Mesothelial cell of epicardium (in vitro differentiated cells): Measurements from ENCODE around the gene IZUMO1. TPM values are rescaled to one million over a fixed set of nuclear protein-coding genes. Genes with fewer than 3 reads are reported as not detected.

Experiments used
- DNase-seq, 2 experiments: peaks; one replicate each; pipeline ENCODE4 v3.0.0; 2021; ENCODE audit warnings: low spot score in 2 of 2; ENCODE audit not compliant: unreplicated experiment in 2 of 2
- H3K27ac Mint-ChIP-seq: 2 replicates; pipeline ENCODE4 v1.8.0; 2021; ENCODE audit warnings: mixed read lengths
- H3K27me3 Mint-ChIP-seq: 2 replicates; pipeline ENCODE4 v1.8.0; 2021; ENCODE audit warnings: low read depth, mixed read lengths
- H3K36me3 Mint-ChIP-seq: 2 replicates; pipeline ENCODE4 v1.8.0; 2021; ENCODE audit warnings: mixed read lengths
- H3K4me1 Mint-ChIP-seq: 2 replicates; pipeline ENCODE4 v1.8.0; 2021; ENCODE audit warnings: mixed read lengths
- H3K4me3 Mint-ChIP-seq: 2 replicates; pipeline ENCODE4 v1.8.0; 2021; ENCODE audit warnings: mild to moderate bottlenecking, moderate library complexity, mixed read lengths
- H3K9me3 Mint-ChIP-seq: 2 replicates; pipeline ENCODE4 v1.8.0; 2021; ENCODE audit warnings: mixed read lengths
- CTCF ChIP-seq: fragments of 200-600 bp; sonication (generic); IDR thresholded peaks from one replicate; pipeline ENCODE4 v1.5.0; 2021; ENCODE audit warnings: antibody characterized with exemption; ENCODE audit not compliant: unreplicated experiment
- total RNA-seq: library from RNA; stranded (reverse); gene quantifications from 3 replicates; pipeline ENCODE4 v1.2.1, GENCODE V29; 2021

The IZUMO1 gene
- total RNA-seq, 1 donor from 2014 or later = 0.80 TPM

- Mint-ChIP-seq H3K36me3 (no peaks in the 10 kb centered on the region), H3K27ac (no peak overlapping the region), H3K4me1 (peaks cover 14% of the 10 kb centered on the region), H3K9me3 (peaks cover 5% of the 10 kb centered on the region), H3K4me3 (peak overlapping the region; percentile 6), H3K27me3 (peaks cover 17% of the 10 kb centered on the region)
- TF ChIP-seq CTCF = no peak
- DNase-seq = no peak
These were observed 5.3 kb downstream of the IZUMO1 start for GRCh38 chr19:48741129-48741999.

- TF ChIP-seq CTCF = no peak
- no peaks in the 10 kb centered on the region for H3K36me3 Mint-ChIP-seq
- H3K4me1 Mint-ChIP-seq = peaks cover 14% of the 10 kb centered on the region
- peak within 1 kb of the TSS; percentile 33 for H3K4me3 Mint-ChIP-seq
- peaks cover 17% of the 10 kb centered on the region for H3K27me3 Mint-ChIP-seq
- no peak for DNase-seq
- no peak within 1 kb of the TSS for H3K27ac Mint-ChIP-seq
- H3K9me3 Mint-ChIP-seq = no peaks in the 10 kb centered on the region
These were observed 6.3 kb downstream of the IZUMO1 start, which contains the start of gene RASIP1 for GRCh38 chr19:48740164-48740972. RASIP1 (minus strand) TSS chr19:48740610; CDS start chr19:48740282, 328 bp downstream.

GRCh38 chr19:48739404-48740163 is 7.1 kb downstream of the IZUMO1 start:
- Mint-ChIP-seq H3K9me3 (no peaks in the 10 kb centered on the region), H3K36me3 (no peaks in the 10 kb centered on the region), H3K4me1 (peaks cover 18% of the 10 kb centered on the region), H3K27ac (no peak overlapping the region), H3K4me3 (peak overlapping the region; percentile 33), H3K27me3 (peaks cover 17% of the 10 kb centered on the region)
- DNase-seq = no peak
- TF ChIP-seq CTCF = no peak

GRCh38 chr19:48738557-48739403 is 7.9 kb downstream of the IZUMO1 start:
- TF ChIP-seq CTCF = no peak
- Mint-ChIP-seq H3K9me3 (no peaks in the 10 kb centered on the region), H3K4me3 (peak overlapping the region; percentile 64), H3K4me1 (peaks cover 18% of the 10 kb centered on the region), H3K27me3 (peaks cover 17% of the 10 kb centered on the region), H3K36me3 (no peaks in the 10 kb centered on the region), H3K27ac (peak overlapping the region; percentile 94)
- DNase-seq = peak; percentile 94 to 97
